GM19099 (cell line): ENCODE measurements around the gene KIF1A.

Source experiments
- POLR2A ChIP-seq: IDR thresholded peaks from 3 replicates; pipeline ENCODE4 v1.6.1; 2011; ENCODE audit warnings: low read depth; ENCODE audit not compliant: insufficient read length; ENCODE audit errors: extremely low read depth

The KIF1A gene

DNA sequence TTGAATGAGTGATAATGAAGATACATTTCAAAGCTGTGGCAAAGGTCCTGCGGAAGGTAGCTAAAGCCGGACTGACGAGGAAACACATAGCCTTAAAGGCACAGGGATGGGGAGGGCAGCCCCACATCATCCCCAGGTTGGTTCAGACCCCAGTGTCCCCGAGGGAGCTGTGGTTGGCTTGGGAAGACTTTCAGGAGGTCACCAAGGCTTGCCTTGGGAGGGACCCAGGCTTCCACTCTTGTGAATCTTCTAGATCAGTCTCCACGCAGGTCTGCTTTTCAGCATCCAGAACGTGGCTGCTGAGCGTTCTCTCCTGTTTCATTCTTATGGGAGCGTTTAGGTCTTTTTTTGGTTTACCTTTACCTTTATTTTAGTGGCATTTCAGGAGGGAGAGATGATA is 16.8 kb downstream of the KIF1A start:
- no peak for TF ChIP-seq POLR2A

- no peak for TF ChIP-seq POLR2A
Measured at GRCh38 chr2:240799033-240799820, 20.8 kb downstream of the KIF1A start.

DNA sequence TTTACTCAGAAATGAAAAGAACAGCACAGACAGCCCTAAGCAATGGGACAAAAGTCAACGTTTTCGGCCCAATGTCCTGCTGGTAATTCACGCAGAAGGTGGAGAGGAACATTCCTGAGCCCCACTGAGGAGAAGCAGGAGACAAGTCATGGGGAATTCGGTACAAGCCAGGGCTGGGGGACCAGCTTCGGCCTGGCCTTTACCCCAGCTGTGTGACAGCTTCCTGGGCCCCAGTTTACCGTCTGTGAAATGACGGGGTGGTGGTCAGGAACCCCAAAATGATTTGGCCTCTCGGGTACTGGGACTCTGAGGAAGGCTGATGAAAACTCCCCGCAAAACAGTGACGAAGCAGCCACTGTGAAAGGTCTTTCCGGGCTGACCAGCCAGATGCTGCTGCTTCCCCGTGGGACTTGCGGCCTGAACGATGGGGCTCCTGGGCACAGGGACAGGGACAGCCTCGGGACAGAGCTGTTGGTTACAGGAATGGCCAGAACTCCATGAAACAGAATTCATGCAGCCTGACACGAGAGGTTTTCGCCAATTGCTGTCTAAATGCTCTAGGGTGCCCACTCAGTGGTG is 21.6 kb downstream of the KIF1A start:
- no peak for TF ChIP-seq POLR2A

DNA sequence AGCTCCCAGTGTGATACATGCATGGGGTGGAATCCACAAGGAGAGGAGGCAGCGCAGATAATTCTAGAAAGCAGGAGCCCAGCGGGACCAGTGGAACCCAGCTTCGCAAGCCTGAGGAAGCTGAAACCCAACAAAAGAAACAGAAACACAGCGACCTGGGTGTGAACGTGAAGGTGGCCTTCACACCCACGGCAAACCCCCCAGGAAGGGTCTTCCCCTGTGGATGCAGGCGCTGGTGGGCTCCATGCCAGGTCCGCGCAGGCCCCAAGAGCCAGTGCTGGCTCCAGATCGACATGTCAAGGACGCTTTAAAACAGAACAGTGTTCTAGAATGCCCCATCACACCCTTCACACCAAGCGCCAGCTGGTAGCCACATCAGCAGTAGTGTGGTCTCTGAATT is 22.1 kb downstream of the KIF1A start:
- TF ChIP-seq POLR2A, result no peak

- TF ChIP-seq POLR2A, result no peak
Measured at GRCh38 chr2:240797500-240797895, 22.5 kb downstream of the KIF1A start.

DNA sequence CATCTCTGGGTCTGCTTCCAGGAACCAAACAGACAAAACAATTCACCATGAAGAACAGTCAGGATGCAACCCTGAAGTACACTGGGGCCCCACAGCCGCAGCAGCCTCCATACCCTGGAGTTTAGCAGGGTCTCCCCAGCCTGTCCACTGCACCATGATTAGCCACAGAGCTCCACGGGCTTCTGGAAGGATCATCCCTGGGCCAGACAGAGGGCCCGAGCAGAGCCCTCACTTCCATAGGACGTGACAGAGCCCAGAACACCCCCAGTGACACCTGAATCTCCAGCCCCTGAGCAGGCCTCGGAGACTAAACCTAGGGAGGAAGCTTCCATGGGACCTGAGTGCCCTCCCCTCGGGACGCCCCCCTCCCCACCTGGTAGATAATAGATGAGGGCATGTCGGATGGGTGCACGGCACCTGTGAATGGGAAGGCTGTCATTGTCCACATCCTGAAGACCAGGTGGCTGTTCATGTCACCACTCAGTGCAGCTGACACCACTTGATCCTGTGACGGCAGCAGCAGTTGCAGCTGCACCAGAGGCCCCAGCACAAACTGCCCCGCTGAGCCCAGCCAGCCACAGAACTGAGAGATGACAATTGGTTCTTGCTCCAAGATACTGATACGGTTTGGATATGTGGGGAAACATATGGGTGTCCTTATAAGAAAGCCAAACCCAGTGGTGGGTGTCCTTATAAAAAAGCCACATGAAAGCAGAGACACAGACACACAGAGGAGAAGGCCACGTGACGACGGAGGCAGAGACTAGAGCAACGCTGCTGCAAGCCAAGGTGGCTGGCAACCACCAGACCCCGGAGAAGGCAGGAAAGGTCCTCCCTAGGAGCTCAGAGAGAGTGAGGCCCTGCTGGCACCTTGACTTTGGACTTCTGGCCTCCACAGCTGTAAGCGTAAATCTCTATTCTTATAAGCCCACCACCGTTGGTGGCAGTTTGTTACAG is 23.2 kb downstream of the KIF1A start:
- no peak for TF ChIP-seq POLR2A

GRCh38 chr2:240795916-240796510 is 24.0 kb downstream of the KIF1A start:
- TF ChIP-seq POLR2A, result no peak

DNA sequence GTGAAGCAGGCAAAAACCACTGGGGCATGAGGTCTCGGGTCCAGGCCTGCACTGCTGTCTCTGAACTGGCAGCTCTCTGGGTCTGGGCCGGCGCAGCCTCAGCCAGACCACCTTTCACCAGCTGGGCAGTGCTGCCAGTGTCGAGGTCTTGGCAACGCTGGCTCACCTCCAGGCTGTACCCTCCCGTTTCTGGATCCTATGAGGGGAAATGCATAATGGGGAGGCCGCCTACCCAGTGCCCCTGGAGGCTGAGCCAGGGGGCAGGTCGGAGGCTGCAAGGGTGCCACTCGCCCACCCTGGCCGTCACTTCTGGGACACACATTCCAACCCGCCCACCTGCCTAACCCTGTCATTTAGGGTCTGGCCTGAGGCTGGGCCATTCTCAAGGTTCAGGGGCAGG is 24.6 kb downstream of the KIF1A start:
- TF ChIP-seq POLR2A, result no peak

DNA sequence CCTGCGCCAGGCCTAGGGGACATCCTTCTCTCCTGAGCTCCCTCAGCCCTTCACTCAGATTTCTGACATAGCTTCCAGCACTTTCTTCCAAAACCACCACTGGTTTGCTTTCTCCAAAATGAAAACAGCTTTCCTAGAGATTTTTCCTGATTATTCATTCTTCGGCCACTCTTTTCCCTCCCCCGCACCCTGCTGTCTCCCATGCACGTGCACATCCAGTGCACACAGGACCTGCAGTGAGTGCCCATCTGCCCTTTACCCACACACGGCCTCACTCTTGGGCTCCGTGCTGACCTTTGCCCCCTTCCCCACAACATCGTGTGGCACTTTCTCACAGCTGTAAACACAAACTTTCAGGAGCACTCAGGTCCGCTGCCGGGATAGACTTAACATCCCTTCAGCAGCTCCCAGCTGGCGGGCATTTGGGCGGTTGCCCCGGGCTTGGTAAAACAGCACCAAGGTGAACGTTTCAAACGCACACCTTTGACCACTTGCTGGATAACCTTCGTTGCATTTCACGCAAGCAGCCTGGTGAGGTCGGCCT is 25.8 kb downstream of the KIF1A start:
- TF ChIP-seq POLR2A, result no peak

DNA sequence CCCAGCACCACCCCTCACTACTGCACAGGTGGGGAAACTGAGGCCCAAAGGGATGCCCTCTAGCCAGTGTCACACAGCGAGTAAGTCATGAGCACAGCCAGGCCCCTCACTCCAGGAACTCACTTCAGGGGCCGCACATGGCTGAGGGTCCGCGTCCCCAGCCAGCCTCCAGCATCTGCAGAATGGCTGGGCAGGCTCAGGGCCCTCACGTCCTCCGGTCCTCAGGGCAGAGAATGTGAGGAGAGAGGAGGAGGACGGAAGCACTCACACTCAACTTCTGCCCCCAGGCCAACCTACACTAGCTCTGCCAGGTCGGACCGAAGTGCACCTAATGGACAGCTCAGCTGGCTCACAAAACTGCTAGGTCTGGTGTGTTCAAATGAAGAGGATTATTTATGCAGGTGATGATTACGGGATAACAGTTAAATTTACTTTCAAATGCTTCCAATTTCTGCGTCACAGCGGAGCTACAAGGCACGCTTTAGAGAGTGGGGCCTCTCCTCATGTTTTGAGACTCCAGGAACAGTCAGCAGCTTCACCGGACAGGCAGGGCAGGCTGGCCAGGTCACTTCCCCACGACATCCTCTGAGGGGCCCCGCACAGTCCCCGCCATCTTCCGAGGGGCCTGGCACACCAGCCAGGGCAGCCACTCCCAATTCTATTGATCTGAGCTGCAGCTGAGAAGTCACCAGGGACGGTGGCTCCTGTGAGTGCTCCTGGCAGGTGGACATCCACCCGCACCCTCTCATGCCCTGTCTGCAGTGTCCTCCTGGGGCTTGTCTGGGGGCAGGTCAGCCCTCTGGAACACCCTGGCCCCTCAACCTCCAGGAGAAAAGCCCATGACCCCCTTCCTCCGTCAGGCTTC is 26.5 kb downstream of the KIF1A start:
- TF ChIP-seq POLR2A, result no peak

DNA sequence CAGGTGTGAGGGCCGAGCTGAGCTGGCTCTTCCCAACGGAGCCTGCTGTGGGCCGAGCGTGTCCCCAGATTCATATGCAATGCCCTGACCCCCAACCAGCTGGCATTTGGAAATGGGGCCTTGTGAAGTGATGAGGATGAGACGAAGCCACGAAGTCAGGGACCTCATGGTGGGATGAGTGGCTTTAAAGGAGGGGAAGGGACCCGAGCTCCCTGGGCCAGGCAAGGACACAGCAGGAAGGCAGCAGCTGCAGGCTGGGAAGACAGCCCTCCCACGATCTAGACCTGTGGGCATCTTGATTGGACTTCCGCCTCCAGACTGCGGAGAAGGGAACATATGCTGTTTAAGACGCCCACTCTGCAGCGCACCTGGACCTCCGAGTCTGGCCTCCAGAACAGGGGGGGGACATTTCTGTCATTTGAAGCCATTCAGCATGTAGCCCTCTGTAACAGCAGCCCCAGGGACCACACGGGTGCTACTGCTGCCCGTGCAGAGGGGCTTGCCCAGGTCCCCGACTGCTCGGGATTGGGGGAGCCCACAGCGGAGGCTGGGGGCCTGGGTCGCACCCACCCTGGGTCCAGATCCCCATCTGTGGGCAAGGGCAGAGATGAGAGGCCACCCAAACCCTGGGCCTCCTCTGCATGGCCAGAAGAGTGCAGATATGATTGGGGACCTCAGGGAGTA is 27.2 kb downstream of the KIF1A start:
- TF ChIP-seq POLR2A, result no peak

DNA sequence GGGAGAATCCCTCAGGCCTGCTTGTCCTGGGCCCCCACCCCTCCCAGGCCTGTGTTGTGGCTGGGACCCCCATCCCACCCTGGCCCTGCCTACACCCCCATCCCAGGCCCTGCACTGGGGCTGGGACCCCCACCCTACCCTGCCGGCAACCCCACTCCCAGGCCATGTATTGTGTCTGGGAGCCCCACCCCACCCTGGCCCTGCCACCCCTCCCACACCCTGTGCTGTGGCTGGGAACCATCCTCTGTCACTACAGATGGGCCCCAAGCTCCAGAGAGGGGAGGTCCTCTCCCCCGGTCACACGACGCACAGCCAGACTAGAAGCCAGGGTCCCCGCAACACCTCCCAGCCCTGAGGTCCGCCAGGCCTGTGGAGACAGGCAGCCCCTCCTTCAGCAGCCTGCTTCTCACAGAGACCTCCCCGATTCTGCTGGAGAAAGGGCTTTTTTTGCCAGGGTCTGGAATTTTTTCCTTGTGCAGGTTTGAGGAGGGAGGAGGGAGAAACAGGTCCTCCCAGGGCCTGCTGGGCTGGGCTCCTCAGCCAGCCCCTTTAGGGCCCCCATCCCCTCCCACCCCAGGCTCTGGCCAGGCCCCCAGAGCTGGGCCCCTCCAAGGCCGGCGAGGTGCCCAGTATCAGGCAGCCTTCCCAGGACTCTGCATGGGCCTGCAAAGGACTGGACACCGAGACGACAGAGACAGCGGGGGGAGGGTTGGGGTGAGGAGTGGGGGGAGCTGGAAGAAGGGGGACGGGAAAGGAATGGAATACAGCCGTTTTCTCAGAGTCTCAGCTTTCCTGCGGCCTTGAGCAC is 28.0 kb downstream of the KIF1A start:
- no peak for TF ChIP-seq POLR2A
